Activated CD4-positive, CD25-positive, alpha-beta regulatory T cell treated with anti-CD3 and anti-CD28 coated beads, Interleukin-2, amount 50 U/mL, for 16 hours (primary cell): Measurements from ENCODE around the gene PSENEN.
"Not testable (repeated sequence)": the region's sequence is repeated elsewhere in the genome, so short reads cannot be mapped to it uniquely, and the experiment has no call there.

ENCODE experiments used
- DNase-seq: peaks from one replicate; pipeline ENCODE4 v3.0.0-alpha.2; 2020; ENCODE audit warnings: low read depth, low spot score

Gene PSENEN

GRCh38 chr19:35718345-35719041 is 27.0 kb upstream of the PSENEN start:
- DNase-seq = no peak

- DNase-seq = no peak
Measured at GRCh38 chr19:35719402-35720162, 25.9 kb upstream of the PSENEN start.

- DNase-seq = no peak
Measured at GRCh38 chr19:35720163-35720524, 25.3 kb upstream of the PSENEN start.

GRCh38 chr19:35720648-35721047 is 24.8 kb upstream of the PSENEN start:
- no peak for DNase-seq

- DNase-seq = no peak
Measured at GRCh38 chr19:35721374-35721773, 24.1 kb upstream of the PSENEN start.

- no peak for DNase-seq
Measured at GRCh38 chr19:35722461-35722860, 23.0 kb upstream of the PSENEN start.

GRCh38 chr19:35722897-35723296 is 22.6 kb upstream of the PSENEN start:
- no peak for DNase-seq

GRCh38 chr19:35723671-35724070 is 21.8 kb upstream of the PSENEN start:
- no peak for DNase-seq

- not testable (repeated sequence) for DNase-seq
Measured at GRCh38 chr19:35724132-35724531, 21.3 kb upstream of the PSENEN start.

- no peak for DNase-seq
Measured at GRCh38 chr19:35724560-35724959, 20.9 kb upstream of the PSENEN start.

GRCh38 chr19:35725216-35725861 is 20.1 kb upstream of the PSENEN start:
- DNase-seq = no peak

- no peak for DNase-seq
Measured at GRCh38 chr19:35727053-35727955, 18.1 kb upstream of the PSENEN start.

GRCh38 chr19:35727956-35728706 is 17.3 kb upstream of the PSENEN start:
- DNase-seq = no peak

- no peak for DNase-seq
Measured at GRCh38 chr19:35729021-35729420, 16.4 kb upstream of the PSENEN start.

GRCh38 chr19:35729763-35730162 is 15.7 kb upstream of the PSENEN start:
- DNase-seq = no peak

- no peak for DNase-seq
Measured at GRCh38 chr19:35730326-35730725, 15.1 kb upstream of the PSENEN start.

- no peak for DNase-seq
Measured at GRCh38 chr19:35731353-35731752, 14.1 kb upstream of the PSENEN start.

GRCh38 chr19:35731779-35732405 is 13.6 kb upstream of the PSENEN start:
- no peak for DNase-seq

GRCh38 chr19:35732540-35733179 is 12.8 kb upstream of the PSENEN start:
- no peak for DNase-seq
